ENCODE data around the gene CD40. TPM values are rescaled to one million over a fixed set of nuclear protein-coding genes. Genes with fewer than 3 reads are reported as not detected.

Gene CD40
- total RNA-seq, 1 experiment from 2014 or later, result 13.6 TPM

DNA sequence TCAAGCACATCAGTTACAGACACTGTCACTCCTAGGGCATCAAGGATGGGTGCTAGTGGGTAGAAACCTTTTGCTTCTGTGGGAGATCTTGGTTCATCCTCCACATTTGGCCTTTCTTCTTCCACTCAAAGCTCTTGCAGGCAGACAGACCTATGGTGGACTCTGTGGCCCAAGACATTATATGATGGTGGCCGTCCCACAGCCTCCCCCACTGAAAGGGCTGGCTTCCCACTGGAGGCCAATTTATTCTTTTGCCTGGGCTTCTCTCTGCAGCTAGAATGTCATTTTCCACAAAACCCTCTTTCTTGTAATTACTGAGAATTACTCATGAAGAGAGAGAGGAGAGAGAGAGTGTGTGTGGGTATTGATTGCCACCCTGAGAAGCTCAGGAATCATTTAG lies 43.8 kb downstream of the CD40 start:
- no peaks in the 10 kb centered on the region for H3K4me1 ChIP-seq (replicated peaks; ENCODE audit: insufficient read depth)
- H2AFZ ChIP-seq, result no peak overlapping the region
- POLR2A ChIA-PET (ENCODE audit: unreplicated experiment), result no interaction called here
- H3K9me3 ChIP-seq (ENCODE audit: insufficient read depth, low read depth), result no peaks in the 10 kb centered on the region
- intact Hi-C loops (cut with micrococcal nuclease; ENCODE audit: unreplicated experiment), result no loop called here
- TF ChIP-seq, protein P1, sequence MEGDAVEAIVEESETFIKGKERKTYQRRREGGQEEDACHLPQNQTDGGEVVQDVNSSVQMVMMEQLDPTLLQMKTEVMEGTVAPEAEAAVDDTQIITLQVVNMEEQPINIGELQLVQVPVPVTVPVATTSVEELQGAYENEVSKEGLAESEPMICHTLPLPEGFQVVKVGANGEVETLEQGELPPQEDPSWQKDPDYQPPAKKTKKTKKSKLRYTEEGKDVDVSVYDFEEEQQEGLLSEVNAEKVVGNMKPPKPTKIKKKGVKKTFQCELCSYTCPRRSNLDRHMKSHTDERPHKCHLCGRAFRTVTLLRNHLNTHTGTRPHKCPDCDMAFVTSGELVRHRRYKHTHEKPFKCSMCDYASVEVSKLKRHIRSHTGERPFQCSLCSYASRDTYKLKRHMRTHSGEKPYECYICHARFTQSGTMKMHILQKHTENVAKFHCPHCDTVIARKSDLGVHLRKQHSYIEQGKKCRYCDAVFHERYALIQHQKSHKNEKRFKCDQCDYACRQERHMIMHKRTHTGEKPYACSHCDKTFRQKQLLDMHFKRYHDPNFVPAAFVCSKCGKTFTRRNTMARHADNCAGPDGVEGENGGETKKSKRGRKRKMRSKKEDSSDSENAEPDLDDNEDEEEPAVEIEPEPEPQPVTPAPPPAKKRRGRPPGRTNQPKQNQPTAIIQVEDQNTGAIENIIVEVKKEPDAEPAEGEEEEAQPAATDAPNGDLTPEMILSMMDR (conservative IDR thresholded peaks at IDR 0.05), result no peak
- TF ChIP-seq EZH2 (IDR thresholded peaks at IDR 0.05; ENCODE audit: low read depth), result no peak
- peaks cover 95% of the 10 kb centered on the region for H3K27me3 ChIP-seq (ENCODE audit: insufficient read depth, low read depth)
- CTCF ChIA-PET, result interaction anchor here (0.5 kb wide), 1 partner anchor 24 kb away, joined by 5 read pairs; no protein-coding TSS in a partner anchor
- no peak for DNase-seq
- no peaks in the 10 kb centered on the region for H3F3A ChIP-seq (ENCODE audit: insufficient read depth, low read depth)
- no peak overlapping the region for H3K4me3 ChIP-seq
- no peaks in the 10 kb centered on the region for H3K36me3 ChIP-seq (ENCODE audit: low read depth)
- H3K27ac ChIP-seq, result no peak overlapping the region
- H3K4me2 ChIP-seq, result no peak overlapping the region
- H4K20me1 ChIP-seq (ENCODE audit: insufficient read depth), result no peaks in the 10 kb centered on the region
- no peaks in the 10 kb centered on the region for H3K79me2 ChIP-seq (ENCODE audit: low read depth)
- no peaks in the 10 kb centered on the region for H3K9me2 ChIP-seq (ENCODE audit: insufficient read depth)
- no TSS peak for BruUV-seq (replicated peaks)

DNA sequence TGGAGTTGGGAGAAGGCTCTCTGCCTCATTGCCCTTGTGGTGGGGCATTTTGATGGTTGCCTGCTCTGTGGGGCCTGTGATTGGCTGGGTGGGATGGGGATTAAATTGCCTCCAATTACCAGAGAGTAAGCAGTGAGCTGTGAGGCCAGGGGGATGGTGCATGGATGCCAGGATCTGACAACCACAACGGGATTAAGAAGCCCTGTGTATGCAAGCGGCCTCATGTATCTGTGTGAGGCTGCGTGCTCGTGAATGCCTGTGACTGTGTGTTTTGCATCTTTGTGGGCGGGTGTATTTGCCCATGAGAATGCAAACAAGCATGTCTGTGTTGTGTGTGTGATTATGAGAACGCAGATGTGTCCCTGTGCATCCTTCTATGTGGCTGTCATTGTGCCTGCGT lies 46.1 kb downstream of the CD40 start:
- H3K4me1 ChIP-seq (replicated peaks; ENCODE audit: insufficient read depth), result no peaks in the 10 kb centered on the region
- H3K36me3 ChIP-seq (ENCODE audit: low read depth), result no peaks in the 10 kb centered on the region
- H3K9me3 ChIP-seq (ENCODE audit: insufficient read depth, low read depth), result no peaks in the 10 kb centered on the region
- H3F3A ChIP-seq (ENCODE audit: insufficient read depth, low read depth), result no peaks in the 10 kb centered on the region
- H3K9me2 ChIP-seq (ENCODE audit: insufficient read depth), result no peaks in the 10 kb centered on the region
- H3K4me3 ChIP-seq, result no peak overlapping the region
- H3K79me2 ChIP-seq (ENCODE audit: low read depth), result no peaks in the 10 kb centered on the region
- no peak overlapping the region for H3K27ac ChIP-seq
- DNase-seq, result no peak
- TF ChIP-seq, protein P1 (conservative IDR thresholded peaks at IDR 0.05), result no peak
- TF ChIP-seq EZH2 (IDR thresholded peaks at IDR 0.05; ENCODE audit: low read depth), result no peak
- no TSS peak for BruUV-seq (replicated peaks)
- CTCF ChIA-PET, result no interaction called here
- POLR2A ChIA-PET (ENCODE audit: unreplicated experiment), result no interaction called here
- peaks cover 93% of the 10 kb centered on the region for H3K27me3 ChIP-seq (ENCODE audit: insufficient read depth, low read depth)
- intact Hi-C loops (cut with micrococcal nuclease; ENCODE audit: unreplicated experiment), result no loop called here
- H2AFZ ChIP-seq, result no peak overlapping the region
- H4K20me1 ChIP-seq (ENCODE audit: insufficient read depth), result no peaks in the 10 kb centered on the region
- H3K4me2 ChIP-seq, result no peak overlapping the region

DNA sequence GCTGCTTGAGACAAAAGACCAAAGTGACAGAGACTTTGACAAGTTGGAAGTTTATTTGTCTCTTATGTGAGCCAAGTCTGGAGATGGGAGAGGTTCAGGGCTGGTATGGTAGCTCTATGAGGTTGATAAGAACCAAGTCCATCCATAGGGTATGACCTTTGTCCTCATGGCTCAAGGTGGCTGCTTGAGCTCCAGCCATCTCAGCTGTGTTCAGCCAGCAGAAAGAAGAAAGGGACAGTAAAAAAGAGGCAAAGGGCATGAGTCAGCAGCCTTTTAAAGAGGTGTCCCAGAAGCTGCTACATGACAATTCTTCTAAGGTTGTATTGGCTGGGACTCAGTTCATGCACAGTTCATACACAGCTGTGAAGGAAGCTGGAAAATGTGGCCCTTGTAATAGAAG lies 49.0 kb downstream of the CD40 start:
- Histone ChIP-seq H3K9me2 (ENCODE audit: insufficient read depth) (no peaks in the 10 kb centered on the region), H3K27me3 (ENCODE audit: insufficient read depth, low read depth) (peaks cover 95% of the 10 kb centered on the region), H3K4me2 (no peak overlapping the region), H3K36me3 (ENCODE audit: low read depth) (no peaks in the 10 kb centered on the region), H2AFZ (no peak overlapping the region), H3K79me2 (ENCODE audit: low read depth) (no peaks in the 10 kb centered on the region), H3K4me1 (replicated peaks; ENCODE audit: insufficient read depth) (no peaks in the 10 kb centered on the region), H3K4me3 (no peak overlapping the region), H4K20me1 (ENCODE audit: insufficient read depth) (no peaks in the 10 kb centered on the region), H3K9me3 (ENCODE audit: insufficient read depth, low read depth) (no peaks in the 10 kb centered on the region), H3F3A (ENCODE audit: insufficient read depth, low read depth) (no peaks in the 10 kb centered on the region), H3K27ac (no peak overlapping the region)
- no TSS peak for BruUV-seq (replicated peaks)
- DNase-seq, result no peak
- TF ChIP-seq, protein P1 (conservative IDR thresholded peaks at IDR 0.05), result no peak
- no peak for TF ChIP-seq EZH2 (IDR thresholded peaks at IDR 0.05; ENCODE audit: low read depth)
- POLR2A ChIA-PET (ENCODE audit: unreplicated experiment), result no interaction called here
- intact Hi-C loops (cut with micrococcal nuclease; ENCODE audit: unreplicated experiment), result no loop called here
- CTCF ChIA-PET, result no interaction called here

Data from PC-9 (cell line).